Measurements from ENCODE around the gene EVI2A. TPM values are rescaled to one million over a fixed set of nuclear protein-coding genes. Genes with fewer than 3 reads are reported as not detected.
A peak's percentile ranks its signal among the peaks of the same experiment; 100 is the strongest.

EVI2A gene, protein sequence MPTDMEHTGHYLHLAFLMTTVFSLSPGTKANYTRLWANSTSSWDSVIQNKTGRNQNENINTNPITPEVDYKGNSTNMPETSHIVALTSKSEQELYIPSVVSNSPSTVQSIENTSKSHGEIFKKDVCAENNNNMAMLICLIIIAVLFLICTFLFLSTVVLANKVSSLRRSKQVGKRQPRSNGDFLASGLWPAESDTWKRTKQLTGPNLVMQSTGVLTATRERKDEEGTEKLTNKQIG
- total RNA-seq = 2.9 TPM
- long read RNA-seq = 0 reads

DNA sequence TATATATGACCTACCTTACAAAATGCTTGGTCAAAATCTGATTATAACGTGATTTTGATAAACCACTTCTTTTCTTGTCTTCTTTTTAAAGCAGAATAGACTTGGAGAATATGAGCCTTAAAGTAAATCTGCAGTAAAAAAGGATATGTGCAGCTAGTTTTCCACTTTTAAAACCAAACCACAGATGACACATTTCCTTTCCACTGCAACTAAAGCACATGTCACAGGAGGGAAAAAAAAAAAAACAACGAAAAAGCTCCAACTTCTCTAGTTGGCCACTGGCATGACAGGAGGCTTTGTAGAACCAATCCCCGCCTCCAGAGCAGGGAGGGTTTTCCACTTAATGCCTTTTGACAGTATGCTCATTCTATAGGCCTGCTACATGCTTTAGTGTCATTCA, at the start of gene EVI2A:
Gene EVI2A, minus strand, starts transcription at position 142 of the 400 bp plus-strand sequence. CDS start 2,609 bp downstream, outside the sequence.
- Histone ChIP-seq H3K27ac (replicated peaks) (peak within 1 kb of the TSS; percentile 28), H3K4me1 (peaks cover 8% of the 10 kb centered on the region), H3K4me3 (peak within 1 kb of the TSS; percentile 32), H3K9me3 (replicated peaks) (no peaks in the 10 kb centered on the region), H3K27me3 (ENCODE audit: low read depth) (no peaks in the 10 kb centered on the region), H3K36me3 (peaks cover 9% of the 10 kb centered on the region)
- TF ChIP-seq, protein P1, sequence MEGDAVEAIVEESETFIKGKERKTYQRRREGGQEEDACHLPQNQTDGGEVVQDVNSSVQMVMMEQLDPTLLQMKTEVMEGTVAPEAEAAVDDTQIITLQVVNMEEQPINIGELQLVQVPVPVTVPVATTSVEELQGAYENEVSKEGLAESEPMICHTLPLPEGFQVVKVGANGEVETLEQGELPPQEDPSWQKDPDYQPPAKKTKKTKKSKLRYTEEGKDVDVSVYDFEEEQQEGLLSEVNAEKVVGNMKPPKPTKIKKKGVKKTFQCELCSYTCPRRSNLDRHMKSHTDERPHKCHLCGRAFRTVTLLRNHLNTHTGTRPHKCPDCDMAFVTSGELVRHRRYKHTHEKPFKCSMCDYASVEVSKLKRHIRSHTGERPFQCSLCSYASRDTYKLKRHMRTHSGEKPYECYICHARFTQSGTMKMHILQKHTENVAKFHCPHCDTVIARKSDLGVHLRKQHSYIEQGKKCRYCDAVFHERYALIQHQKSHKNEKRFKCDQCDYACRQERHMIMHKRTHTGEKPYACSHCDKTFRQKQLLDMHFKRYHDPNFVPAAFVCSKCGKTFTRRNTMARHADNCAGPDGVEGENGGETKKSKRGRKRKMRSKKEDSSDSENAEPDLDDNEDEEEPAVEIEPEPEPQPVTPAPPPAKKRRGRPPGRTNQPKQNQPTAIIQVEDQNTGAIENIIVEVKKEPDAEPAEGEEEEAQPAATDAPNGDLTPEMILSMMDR (IDR thresholded peaks at IDR 0.05; ENCODE audit: borderline replicate concordance) = no peak
- DNase-seq = no peak
- intact Hi-C loops (cut with micrococcal nuclease) = no loop called here

DNA sequence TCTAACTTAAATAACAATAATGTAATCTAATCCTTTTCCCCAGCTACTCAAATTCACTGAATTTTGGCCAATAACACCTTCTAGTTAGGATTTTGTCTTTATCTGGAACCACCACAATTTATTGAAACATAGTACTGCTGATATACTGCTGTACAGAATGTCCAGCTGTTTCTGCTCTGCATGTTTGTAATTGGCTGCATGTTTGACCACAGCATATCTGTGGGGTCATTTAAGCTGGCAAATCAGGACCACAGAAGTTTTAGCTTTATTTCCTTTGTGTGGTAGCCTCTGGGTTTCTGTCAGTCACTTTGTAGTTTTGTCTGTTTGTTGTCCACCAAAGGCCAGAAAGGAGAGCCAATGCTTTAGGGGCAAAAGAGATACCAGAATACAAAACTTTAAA, 47.8 kb upstream of the EVI2A start:
- Histone ChIP-seq H3K36me3 (peaks cover 39% of the 10 kb centered on the region), H3K27me3 (ENCODE audit: low read depth) (no peaks in the 10 kb centered on the region), H3K4me3 (no peak overlapping the region), H3K9me3 (replicated peaks) (no peaks in the 10 kb centered on the region), H3K4me1 (peaks cover 13% of the 10 kb centered on the region), H3K27ac (replicated peaks) (no peak overlapping the region)
- DNase-seq = no peak
- TF ChIP-seq, protein P1 (IDR thresholded peaks at IDR 0.05; ENCODE audit: borderline replicate concordance) = no peak
- intact Hi-C loops (cut with micrococcal nuclease) = no loop called here

DNA sequence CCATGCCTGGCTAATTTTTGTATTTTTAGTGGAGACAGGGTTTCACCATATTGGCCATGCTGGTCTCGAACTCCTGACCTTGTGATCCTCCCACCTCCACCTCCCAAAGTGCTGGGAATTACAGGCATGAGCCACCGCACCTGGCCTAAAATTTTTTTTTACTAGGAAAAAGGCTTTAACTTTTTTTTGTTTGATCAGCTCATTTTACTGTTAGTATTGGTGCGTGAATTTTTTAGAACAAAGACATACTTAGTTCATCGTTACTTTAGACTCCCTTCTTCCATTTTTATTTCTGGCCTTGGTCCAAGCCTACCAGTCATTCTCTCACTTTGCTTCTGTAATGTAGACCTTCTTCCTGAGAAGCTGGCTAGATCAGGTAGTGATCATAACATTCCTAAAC, 44.7 kb upstream of the EVI2A start:
- H3K27me3 ChIP-seq (ENCODE audit: low read depth) = no peaks in the 10 kb centered on the region
- no peak for DNase-seq
- peaks cover 3% of the 10 kb centered on the region for H3K4me1 ChIP-seq
- no peaks in the 10 kb centered on the region for H3K9me3 ChIP-seq (replicated peaks)
- H3K27ac ChIP-seq (replicated peaks) = no peak overlapping the region
- intact Hi-C loops (cut with micrococcal nuclease) = no loop called here
- H3K4me3 ChIP-seq = no peak overlapping the region
- H3K36me3 ChIP-seq = peaks cover 55% of the 10 kb centered on the region
- TF ChIP-seq, protein P1 (IDR thresholded peaks at IDR 0.05; ENCODE audit: borderline replicate concordance) = no peak

DNA sequence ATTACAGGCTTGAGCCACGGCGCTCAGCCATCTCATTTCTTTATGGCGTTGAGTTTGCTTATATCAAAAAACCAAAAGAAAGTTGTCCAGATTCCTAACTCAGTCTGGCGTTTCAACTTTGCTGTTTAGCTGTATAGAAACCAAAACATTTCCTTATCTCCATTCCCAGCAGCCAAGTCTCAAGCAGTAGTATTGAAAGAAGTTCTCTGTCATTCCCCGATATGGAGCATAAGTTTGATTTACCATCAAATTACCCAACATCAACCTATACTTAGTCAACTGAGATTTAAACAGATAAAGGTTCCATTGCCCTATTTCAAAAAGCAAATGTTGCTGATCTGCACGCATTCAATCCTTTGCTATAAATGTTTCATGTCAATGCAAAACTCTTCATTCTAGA, 42.6 kb upstream of the EVI2A start:
- H3K27ac ChIP-seq (replicated peaks) = no peak overlapping the region
- H3K4me3 ChIP-seq = no peak overlapping the region
- no peaks in the 10 kb centered on the region for H3K4me1 ChIP-seq
- TF ChIP-seq, protein P1 (IDR thresholded peaks at IDR 0.05; ENCODE audit: borderline replicate concordance) = no peak
- no peaks in the 10 kb centered on the region for H3K27me3 ChIP-seq (ENCODE audit: low read depth)
- intact Hi-C loops (cut with micrococcal nuclease) = no loop called here
- H3K36me3 ChIP-seq = peaks cover 69% of the 10 kb centered on the region
- H3K9me3 ChIP-seq (replicated peaks) = no peaks in the 10 kb centered on the region
- no peak for DNase-seq

DNA sequence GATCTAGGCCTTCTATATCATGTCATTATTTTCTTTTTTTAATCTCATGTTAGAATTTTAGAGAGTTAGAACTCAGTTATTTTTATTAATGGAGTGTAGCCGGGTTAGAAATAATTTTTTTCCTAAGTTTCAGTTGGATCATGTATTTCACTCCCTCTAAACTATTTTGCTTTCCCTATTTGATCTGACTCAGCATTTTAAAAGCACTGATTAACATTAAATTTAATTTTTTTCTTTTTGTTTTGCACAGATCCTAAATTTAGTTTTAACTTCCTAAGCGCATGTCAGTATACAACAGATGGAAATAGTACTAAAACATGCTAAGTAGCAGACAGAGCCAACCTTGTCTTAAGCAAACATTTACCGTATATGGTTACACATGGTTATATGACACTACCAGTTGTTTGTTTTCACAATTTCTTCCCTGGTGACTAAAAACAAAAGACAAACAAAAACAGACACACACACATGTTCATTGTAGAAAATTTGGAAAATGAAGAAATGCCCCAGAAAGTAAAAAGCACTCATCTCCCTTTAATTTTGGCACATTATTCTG, 36.5 kb upstream of the EVI2A start:
- intact Hi-C loops (cut with micrococcal nuclease) = no loop called here
- no peak overlapping the region for H3K27ac ChIP-seq (replicated peaks)
- no peak overlapping the region for H3K4me3 ChIP-seq
- TF ChIP-seq, protein P1 (IDR thresholded peaks at IDR 0.05; ENCODE audit: borderline replicate concordance) = no peak
- H3K4me1 ChIP-seq = no peaks in the 10 kb centered on the region
- peaks cover 98% of the 10 kb centered on the region for H3K36me3 ChIP-seq
- DNase-seq = no peak
- no peaks in the 10 kb centered on the region for H3K27me3 ChIP-seq (ENCODE audit: low read depth)
- H3K9me3 ChIP-seq (replicated peaks) = no peaks in the 10 kb centered on the region
